SK-N-SH treated with all-trans-retinoic acid at 6 μM for 48 hours (cell line): Measurements from ENCODE around the gene NDOR1.

Experiments used
- ATAC-seq: fragments of 200-7000 bp; cut with Tn5 transposase; 3 replicates; pipeline ENCODE4 v1.9.1; 2020; ENCODE audit warnings: mild to moderate bottlenecking, moderate library complexity
- ARNTL ChIP-seq: fragments of 450-650 bp; formaldehyde crosslinking; IDR thresholded peaks from 2 replicates; pipeline ENCODE4 v1.5.0; 2020; ENCODE audit warnings: low read depth, mild to moderate bottlenecking, moderate library complexity, borderline replicate concordance
- BACH2 ChIP-seq: fragments of 250-450 bp; sonication (Bioruptor Pico); IDR thresholded peaks from 2 replicates; pipeline ENCODE4 v1.9.0; 2021; ENCODE audit warnings: mild to moderate bottlenecking, borderline replicate concordance
- CREB5 ChIP-seq: fragments of 250-450 bp; sonication (Bioruptor Pico); IDR thresholded peaks from 2 replicates; pipeline ENCODE4 v1.5.1; 2020; ENCODE audit warnings: low read depth, mild to moderate bottlenecking, moderate library complexity
- CSDC2 ChIP-seq: fragments of 250-450 bp; sonication (Bioruptor Pico); IDR thresholded peaks from 2 replicates; pipeline ENCODE4 v1.5.0; 2020; ENCODE audit warnings: mild to moderate bottlenecking, moderate library complexity
- CSRNP3 ChIP-seq: fragments of 250-450 bp; sonication (Bioruptor Pico); IDR thresholded peaks from 2 replicates; pipeline ENCODE4 v1.5.1; 2021; ENCODE audit warnings: mild to moderate bottlenecking, moderate library complexity
- ESRRG ChIP-seq: fragments of 250-450 bp; sonication (Bioruptor Pico); IDR thresholded peaks from 2 replicates; pipeline ENCODE4 v1.6.1; 2021; ENCODE audit warnings: mild to moderate bottlenecking
- ISL1 ChIP-seq: fragments of 250-450 bp; sonication (Bioruptor Pico); IDR thresholded peaks from 2 replicates; pipeline ENCODE4 v2.1.2; 2022; ENCODE audit warnings: mild to moderate bottlenecking, moderate library complexity
- PATZ1 ChIP-seq: fragments of 250-450 bp; sonication (Bioruptor Pico); IDR thresholded peaks from 2 replicates; pipeline ENCODE4 v1.8.0; 2020; ENCODE audit warnings: mild to moderate bottlenecking, moderate library complexity, borderline replicate concordance
- POU6F1 ChIP-seq: fragments of 250-450 bp; sonication (Bioruptor Pico); IDR thresholded peaks from 2 replicates; pipeline ENCODE4 v1.8.0; 2021; ENCODE audit warnings: low read depth, mild to moderate bottlenecking, moderate library complexity, borderline replicate concordance
- PPARA ChIP-seq: fragments of 250-450 bp; sonication (Bioruptor Pico); IDR thresholded peaks from 2 replicates; pipeline ENCODE4 v1.5.0; 2020; ENCODE audit warnings: mild to moderate bottlenecking, borderline replicate concordance
- RARB ChIP-seq: fragments of 250-450 bp; sonication (Bioruptor Pico); IDR thresholded peaks from 2 replicates; pipeline ENCODE4 v1.8.0; 2021; ENCODE audit warnings: mild to moderate bottlenecking, moderate library complexity
- SNAI2 ChIP-seq: fragments of 250-450 bp; sonication (Bioruptor Pico); IDR thresholded peaks from 2 replicates; pipeline ENCODE4 v1.5.0; 2020; ENCODE audit warnings: mild to moderate bottlenecking, moderate library complexity
- TOX ChIP-seq: fragments of 250-450 bp; sonication (Bioruptor Pico); IDR thresholded peaks from 2 replicates; pipeline ENCODE4 v1.8.0; 2021; ENCODE audit warnings: mild to moderate bottlenecking, moderate library complexity, borderline replicate concordance
- TSHZ2 ChIP-seq: fragments of 250-450 bp; sonication (Bioruptor Pico); IDR thresholded peaks from 2 replicates; pipeline ENCODE4 v1.5.0; 2020; ENCODE audit warnings: mild to moderate bottlenecking, moderate library complexity
- ZC3H10 ChIP-seq: fragments of 250-450 bp; sonication (Bioruptor Pico); IDR thresholded peaks from 2 replicates; pipeline ENCODE4 v1.5.1; 2021; ENCODE audit warnings: mild to moderate bottlenecking, moderate library complexity
- ZFP30 ChIP-seq: fragments of 450-650 bp; formaldehyde crosslinking; IDR thresholded peaks from 2 replicates; pipeline ENCODE4 v1.5.0; 2022; ENCODE audit warnings: mild to moderate bottlenecking, moderate library complexity
- ZNF8 ChIP-seq: fragments of 450-650 bp; formaldehyde crosslinking; IDR thresholded peaks from 2 replicates; pipeline ENCODE4 v1.5.0; 2020; ENCODE audit warnings: mild to moderate bottlenecking, moderate library complexity

The NDOR1 gene

GRCh38 chr9:137251194-137251461 lies 45.6 kb downstream of the NDOR1 start, which contains the start of gene STPG3:
TSS of gene STPG3 (plus strand) at chr9:137251286. CDS start at chr9:137251287, 1 bp downstream.
- ATAC-seq = no peak
- TF ChIP-seq BACH2 (CRISPR knock-in tag) (no peak), ARNTL (CRISPR knock-in tag) (no peak), ZNF8 (CRISPR knock-in tag) (no peak), ZFP30 (CRISPR knock-in tag) (no peak), PPARA (CRISPR knock-in tag) (no peak), TOX (no peak), SNAI2 (no peak), ESRRG (CRISPR knock-in tag) (no peak), TSHZ2 (CRISPR knock-in tag) (no peak), POU6F1 (CRISPR knock-in tag) (no peak), PATZ1 (CRISPR knock-in tag) (no peak), CSRNP3 (CRISPR knock-in tag) (no peak), RARB (CRISPR knock-in tag) (no peak), CREB5 (CRISPR knock-in tag) (no peak), ZC3H10 (CRISPR knock-in tag) (no peak)

GRCh38 chr9:137251490-137252268 lies 46.2 kb downstream of the NDOR1 start:
- ATAC-seq = no peak
- TF ChIP-seq ARNTL (CRISPR knock-in tag) = no peak
- TF ChIP-seq TOX = no peak
- no peak for TF ChIP-seq CSDC2 (CRISPR knock-in tag)
- TF ChIP-seq CSRNP3 (CRISPR knock-in tag) = no peak
- TF ChIP-seq RARB (CRISPR knock-in tag) = no peak
- no peak for TF ChIP-seq ZNF8 (CRISPR knock-in tag)
- TF ChIP-seq PATZ1 (CRISPR knock-in tag) = no peak
- TF ChIP-seq ESRRG (CRISPR knock-in tag) = no peak
- no peak for TF ChIP-seq ISL1 (CRISPR knock-in tag)
